GOT3 (cell line): ENCODE data around the gene FOXP1.

Experiments
- DNase-seq: peaks from one replicate; lab custom pipeline; 2025; ENCODE audit warnings: mixed read lengths; lab: John Stamatoyannopoulos, UW

FOXP1 gene

DNA sequence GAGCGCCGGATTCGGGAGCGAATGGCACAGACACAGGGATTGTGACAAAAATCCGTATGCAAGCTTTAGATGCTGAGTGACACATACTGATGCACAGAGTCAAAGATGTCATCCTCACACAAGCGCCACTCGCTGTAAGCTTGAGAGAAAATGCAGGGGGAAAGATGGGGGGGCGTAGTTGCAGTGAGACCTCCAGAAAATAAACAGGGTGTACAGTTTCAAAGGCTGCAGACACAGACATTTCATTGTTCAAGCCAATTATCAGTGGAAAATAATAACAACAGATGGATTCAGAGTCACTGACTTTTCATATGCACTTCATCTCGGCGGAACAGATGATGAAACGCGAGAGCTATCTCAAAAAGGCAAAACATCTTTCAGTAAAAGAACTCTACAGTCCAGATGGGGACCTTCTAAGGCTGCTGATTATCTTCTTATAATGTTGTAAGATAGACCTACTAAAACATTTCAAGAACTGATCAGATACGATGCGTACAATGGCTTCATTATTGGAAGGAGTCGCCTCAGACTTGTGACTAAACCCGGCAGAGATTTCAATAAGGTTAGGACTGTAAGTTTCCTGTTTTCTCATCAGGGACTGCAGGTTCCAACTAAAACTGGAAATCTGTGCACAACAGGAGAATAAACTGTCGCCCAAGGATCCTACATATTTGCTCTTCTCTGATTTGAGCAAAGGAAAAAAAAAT lies 275.4 kb downstream of the FOXP1 start:
- DNase-seq = no peak

DNA sequence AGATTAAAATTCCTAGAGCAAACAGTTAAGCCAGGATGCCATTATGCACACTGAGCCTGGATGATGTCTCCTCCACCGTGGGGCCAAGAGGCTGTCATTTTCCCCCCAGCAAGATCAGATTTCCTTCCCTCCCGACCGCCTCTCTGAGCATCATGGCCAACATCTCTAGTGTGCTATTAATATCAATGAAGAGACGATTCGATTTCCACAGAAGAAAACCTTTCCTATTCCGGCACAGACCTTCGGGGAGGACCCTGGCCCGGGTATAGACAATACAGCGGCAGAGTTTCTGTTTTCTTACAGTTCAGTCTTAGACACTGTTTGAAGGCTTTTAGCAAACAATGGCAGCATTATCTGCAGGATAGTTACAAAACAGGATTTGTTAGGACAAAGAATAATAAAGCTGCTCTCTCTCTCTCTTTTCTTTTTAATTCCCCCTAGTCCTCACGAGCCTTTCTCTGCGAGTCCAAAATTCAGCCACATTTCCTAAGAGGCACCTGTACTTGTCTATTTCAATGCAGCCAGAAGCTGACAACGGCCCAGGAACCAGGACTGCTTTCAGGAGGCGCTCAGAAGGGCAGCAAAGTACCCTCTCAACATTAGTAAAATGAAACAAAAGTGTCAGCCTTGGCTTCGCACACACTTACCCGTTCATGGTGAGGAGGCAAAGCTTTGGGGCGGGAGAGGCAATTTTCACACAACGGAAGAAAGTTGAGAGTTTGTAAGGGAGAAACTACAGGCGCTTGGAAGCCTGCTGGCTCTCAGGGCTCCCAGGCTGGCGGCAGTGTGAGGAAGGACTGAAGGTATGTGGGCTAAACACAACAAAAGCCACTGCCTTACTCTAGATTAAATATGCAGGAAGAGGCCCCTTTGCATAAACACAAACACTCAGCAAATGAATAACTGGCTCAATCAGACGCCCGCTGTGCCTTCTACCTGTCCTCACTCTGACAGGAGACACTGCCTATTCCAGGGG lies 278.0 kb downstream of the FOXP1 start:
- DNase-seq = no peak

DNA sequence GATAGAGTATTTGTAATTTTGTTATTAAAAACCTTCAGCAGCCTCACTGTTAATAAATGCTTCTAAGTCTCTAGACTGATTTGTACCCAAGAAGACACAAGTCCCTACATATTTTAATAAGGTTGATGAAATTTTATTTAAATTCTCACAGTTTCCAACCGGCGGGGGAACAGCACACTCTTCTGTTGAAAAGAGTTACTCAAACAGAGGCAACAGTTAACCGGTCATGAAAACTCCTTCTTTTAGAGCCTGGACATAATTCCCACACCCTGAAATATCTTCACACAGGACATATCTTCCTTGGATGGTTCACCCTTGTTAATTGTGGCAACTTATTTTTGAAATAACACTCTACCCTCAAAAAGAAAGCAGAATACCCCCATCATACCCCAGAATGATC lies 278.8 kb downstream of the FOXP1 start:
- DNase-seq = no peak

DNA sequence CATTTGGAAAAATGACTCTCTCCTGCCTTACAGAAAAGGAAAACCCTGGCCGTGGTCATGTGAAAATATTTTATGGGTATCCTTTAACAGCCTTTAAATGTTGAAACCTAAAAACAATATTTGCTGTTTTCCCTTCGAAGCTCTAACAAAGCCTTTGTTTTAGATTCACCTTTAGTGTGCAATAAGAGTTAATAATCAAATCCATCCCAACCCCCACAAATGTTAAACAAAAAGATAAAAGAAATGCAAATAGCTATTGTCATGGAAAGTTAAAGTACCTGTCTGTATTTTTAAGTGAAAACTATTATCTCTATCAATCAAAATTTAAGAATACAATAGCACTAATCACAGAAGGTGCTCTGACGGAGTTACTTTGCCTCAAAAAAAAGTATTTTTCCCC lies 279.3 kb downstream of the FOXP1 start:
- DNase-seq = no peak

DNA sequence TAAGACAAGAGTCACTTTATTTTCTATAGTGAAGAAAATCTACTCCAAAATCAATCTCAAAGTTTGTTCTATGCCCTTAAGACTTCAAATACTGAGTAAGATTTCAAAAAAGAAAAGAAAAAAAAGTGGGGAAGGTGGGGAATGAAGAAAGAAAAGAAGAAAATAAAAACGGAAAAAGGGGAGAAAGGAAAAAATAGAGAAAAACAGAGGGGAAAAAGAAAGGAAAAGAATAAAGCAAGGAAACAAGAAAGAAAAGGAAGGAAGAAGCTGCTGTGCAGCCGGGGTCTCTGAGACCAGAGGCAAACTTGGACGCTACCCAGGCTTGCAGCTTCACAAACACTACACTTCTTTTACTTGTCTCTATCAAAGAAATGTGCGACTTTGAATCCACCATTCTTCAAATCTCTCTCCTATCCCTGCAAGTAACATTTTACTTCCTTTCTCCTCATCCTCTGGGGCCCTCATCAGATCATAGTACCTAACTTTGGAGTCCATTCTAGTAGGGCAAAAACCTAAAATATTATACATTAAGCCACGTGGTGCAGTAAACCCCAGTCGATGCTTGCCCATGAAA lies 279.8 kb downstream of the FOXP1 start:
- DNase-seq = no peak

DNA sequence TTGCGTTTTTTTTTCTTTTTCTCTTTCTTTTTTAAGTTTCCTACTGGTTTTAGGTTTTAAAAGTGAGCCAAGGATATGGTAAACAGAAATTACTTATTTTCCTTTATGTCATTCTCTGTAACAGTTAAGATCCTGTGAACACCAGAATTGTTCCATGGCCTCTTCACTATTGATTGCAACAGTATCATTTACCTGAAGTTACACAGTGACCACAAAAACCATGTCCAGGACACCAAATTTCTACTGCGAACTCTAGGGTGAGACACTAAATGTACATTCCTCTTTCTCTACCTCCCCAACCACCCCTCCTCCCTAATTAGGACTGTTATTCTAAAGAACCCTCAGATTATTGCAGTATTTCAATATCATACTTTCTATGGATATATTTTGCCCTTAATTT lies 280.9 kb downstream of the FOXP1 start:
- DNase-seq = no peak

DNA sequence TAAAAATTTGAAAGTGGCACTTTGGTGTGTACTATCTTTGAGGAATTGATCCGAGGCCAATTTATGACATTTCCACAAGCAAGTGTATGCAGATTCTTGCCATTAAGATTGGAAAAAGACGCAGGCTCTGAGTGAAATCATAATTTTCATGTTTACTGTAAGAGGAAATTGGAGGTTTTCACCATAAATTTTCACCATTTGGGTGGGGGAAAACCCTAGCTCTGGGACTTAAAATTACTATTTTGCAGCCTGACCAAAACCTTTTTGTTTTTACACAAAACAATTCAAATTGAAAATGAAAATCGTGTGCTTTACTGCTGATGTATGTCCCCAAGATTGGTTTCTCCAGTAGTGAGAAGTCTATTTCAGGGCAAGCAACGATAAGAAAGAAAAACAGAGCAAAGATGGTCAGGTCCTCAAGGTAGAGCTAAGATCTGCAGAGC lies 282.6 kb downstream of the FOXP1 start:
- DNase-seq = no peak

DNA sequence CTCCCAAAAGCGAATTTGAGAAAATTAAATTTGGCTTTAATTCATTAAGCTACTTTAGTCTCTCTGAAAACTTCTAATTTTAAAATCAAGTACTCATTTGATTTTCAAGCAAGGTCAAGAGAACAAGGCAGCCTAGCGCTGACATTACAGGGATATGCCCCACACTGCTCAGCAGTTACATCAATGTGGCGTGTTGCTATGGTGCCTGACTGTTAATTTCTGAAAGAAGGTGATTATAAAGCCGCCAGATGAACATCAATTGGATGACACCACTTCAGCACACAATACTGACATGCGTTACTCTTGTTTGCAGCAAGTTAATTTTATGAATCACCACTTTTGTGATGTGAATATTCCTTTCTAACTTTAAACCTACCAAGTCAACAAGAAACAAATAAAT lies 284.4 kb downstream of the FOXP1 start:
- no peak for DNase-seq

DNA sequence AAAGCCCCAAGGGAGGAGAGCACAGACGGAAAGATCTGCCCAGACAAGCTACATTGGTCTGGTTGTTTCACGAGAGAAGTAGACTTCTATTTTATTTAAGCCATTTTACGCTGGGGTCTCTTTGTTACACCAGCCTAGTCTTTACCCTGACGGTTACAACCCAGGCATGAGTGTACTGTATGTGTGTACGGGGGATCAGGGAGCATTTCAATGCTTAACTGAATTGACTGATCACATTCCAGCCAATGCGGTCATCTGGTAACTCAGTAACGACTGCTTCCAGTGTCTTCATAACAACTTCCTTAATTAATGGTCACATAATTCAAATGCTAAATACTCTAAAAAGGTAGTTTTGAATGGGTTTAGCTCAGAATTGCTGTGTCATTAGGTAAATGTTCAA lies 288.6 kb downstream of the FOXP1 start:
- DNase-seq = no peak

DNA sequence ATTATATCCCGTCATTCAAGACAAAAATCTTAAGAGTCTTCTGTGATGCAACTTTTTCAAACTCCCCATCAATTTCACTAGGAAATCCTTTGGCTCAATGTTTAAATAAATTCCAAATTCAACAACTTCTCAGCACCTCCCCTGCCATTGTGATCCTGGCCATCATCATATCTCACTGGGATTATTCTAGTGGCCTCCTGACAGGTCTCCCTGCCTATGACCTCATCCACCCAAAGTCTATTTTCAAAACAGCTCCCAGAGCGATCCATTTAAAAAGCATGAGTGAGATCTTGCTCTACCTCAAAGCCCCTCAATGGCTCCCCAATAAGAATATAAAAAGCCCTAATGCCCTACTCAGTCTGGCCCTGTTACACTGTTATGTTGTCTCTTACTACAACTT lies 293.2 kb downstream of the FOXP1 start:
- DNase-seq = no peak

DNA sequence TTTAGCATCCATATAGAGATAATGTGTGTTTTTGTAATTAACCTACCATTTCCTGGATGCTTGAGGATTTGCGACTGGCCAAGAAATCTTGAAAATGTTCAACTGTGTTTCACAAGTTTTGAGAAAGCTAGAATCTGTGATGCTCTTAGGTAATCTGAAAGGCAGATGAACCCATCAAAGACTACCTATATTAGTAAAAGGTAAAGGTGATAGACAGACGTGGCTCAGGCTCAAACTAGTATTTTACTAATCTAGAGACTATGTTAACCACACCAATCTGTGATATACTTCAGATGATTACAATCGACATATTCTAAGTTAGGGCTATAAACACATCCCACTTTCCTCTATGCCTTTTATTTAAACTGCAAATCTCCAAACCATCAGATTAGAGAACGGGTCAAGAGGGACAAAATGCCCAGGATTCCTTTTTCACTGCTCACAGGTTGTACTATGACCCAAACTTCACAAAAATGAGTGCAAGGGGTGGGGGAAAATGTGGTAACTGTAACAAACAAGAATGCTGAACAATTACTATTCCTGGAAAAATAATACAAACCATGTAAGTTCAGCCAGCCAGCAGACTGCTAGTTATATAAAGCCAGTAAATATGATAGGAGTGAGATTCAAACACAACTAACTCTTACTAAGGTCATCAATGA lies 295.1 kb downstream of the FOXP1 start:
- DNase-seq = no peak

DNA sequence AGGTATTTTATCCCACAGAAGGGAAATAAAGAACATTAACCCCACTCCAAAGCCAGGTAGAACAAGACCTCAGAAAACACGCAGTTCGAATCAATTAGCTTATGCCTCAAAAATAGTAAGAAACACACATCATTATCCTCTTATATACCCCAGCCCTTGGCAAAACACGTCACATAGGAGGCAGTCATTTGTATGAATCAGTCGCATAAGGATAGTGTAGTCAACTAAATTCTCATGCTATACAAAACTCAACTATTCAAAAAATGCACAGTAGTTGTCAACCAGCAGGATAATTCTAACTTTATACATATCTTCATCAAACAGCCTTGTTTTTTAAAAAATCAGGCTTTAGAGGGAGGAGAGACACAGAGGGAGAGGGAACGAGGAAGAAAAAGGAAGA lies 298.4 kb downstream of the FOXP1 start:
- no peak for DNase-seq

DNA sequence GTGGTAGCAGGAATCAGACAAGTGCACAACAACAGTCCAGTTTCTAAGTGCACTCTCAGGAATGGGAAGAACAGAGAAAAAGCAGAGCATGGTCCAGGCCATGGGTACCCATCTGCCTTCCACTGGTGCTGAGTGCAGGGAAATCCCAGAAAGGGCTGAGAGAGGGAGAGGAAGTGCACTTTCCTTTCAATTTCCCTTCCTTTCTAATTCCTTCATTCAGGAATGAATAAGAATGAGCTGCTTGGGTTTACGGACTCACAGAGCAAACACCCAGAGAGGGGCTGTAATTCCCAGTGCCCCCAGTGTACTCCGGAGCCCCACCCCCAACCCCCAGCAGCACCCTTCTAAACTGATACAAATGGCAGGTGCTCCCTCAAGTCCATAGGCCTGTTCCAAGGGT lies 300.6 kb downstream of the FOXP1 start:
- no peak for DNase-seq

DNA sequence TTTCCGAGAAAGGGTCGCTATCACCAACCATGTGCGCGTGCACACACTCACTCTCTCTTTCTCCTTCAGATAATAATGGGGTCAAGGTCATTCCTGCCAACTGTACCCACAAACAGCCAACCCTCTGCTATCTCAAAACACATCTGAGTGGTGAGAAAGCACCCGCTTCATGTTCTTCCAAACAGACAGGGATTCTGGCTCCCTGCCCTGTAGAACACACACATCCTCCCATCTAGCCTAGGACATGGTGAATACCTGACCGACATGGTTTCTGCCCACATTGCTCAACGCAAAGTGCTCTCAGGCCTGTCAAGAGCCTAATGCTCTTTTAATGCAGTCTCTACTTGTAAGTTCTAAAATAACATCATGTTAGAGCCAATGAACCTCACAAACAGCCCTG lies 302.2 kb downstream of the FOXP1 start:
- no peak for DNase-seq

DNA sequence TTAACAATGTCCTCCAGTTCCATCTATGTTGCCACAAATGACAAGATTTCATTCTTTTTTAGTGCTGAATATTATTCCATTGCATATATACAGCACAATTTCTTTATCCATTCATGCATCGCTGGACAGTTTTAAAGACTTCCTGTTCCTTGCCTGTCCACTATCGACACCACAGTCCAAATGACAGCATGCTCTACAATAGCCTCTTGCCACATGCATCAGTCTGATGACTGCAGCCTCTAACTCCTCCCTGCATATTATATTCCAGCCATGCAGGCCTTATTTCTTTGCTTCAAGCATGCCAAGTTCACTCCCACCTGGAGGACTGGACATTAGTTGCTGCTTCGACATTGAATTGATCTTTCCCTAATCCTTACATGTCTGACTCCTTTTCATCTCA lies 306.2 kb downstream of the FOXP1 start:
- no peak for DNase-seq

DNA sequence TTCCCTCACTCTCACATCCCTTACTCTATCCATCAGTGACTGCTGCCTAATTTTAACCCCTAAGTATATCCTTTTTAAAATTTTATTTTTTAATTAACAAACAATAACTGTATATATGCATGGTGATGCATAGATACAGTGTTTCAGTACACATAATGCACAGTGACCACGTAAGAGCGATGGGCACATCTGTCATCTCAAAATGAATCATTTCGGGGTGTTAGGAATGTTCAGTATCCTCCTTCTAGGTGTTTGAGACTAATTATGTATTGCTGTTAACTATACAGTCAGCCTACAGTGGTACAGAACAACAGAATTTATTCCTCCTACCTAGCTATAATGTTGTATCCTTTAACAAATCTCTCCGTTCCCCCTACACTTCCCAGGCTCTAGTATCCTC lies 307.0 kb downstream of the FOXP1 start:
- no peak for DNase-seq

DNA sequence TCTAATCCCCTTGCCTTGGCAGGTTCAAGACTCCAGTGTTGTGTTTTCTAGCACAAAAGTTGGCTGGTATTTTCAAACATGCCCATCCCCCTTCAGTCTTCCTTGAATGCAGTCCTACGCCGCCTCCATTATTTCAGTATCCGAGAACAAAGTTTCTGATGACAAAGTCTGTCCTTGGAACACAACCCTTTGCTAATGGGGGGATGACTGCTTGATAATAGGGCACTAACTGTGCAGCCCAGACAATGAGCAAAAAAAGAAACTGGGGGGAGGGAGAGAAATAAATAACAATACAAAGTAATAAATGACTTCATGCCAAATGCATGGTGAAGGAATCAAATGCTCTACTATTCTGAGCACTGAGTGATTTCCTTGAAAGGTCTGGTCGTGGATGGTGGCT lies 310.1 kb downstream of the FOXP1 start:
- no peak for DNase-seq

DNA sequence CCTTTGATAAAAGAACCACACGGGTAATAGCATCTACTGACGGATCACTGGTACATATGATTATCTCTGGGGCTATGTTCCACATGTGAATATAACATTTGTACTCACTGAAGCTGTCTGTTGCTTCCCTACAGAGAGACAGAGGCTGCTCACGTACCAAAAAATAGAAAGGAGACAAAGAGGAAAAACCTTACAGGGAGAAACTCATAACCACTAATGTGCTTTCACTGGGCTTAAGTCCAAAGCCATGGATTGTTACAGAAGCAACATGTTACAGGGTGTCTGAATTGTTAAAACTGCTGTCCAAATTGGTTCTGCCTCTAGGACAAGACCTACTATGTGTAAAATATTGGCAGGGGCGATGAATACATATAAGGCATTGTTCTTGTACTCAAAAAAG lies 311.9 kb downstream of the FOXP1 start:
- DNase-seq = no peak

DNA sequence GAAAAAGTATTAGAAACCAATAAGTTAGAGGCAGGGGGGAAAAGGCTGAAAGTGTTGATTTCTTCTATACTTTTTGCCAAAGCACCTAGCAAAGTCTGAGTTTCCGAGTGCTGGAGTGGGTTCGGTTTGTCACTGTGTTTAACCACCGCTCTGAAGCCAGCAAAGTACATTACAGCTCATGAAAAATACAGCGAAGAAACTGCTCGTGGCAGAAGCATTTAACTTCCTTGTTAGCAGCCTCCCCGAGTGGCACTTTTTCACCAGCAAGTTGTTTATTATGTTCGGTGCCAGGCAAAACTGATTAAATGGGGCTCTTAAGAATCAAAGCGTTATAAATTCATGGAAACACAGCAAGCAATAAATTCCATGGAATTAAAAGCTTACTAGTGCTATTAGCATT lies 313.6 kb downstream of the FOXP1 start:
- DNase-seq = no peak

DNA sequence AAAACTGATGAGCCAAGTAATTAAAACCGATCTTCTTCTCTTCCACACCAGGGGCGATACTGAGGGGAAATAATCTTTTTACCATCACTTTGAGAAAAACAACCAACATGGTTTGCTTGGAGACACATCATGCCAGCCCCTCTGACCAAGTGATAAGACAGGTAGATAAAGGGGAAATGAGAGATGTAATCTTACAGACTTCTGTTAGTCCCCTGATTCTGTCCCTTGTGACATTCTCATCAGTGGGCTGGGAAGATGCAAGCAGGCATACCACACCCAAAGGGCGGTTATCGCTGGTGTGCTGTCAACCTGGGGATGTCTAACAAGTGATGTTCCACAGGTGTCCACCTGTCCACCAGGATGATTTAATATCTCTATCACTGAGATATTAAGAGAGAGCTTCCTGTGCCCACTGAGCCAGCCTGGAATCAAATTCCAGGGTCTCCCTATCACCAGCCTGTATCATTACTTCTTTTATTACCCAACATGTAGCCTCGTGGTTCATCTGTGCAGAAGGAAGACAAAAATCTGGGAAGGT lies 315.0 kb downstream of the FOXP1 start:
- DNase-seq = no peak

DNA sequence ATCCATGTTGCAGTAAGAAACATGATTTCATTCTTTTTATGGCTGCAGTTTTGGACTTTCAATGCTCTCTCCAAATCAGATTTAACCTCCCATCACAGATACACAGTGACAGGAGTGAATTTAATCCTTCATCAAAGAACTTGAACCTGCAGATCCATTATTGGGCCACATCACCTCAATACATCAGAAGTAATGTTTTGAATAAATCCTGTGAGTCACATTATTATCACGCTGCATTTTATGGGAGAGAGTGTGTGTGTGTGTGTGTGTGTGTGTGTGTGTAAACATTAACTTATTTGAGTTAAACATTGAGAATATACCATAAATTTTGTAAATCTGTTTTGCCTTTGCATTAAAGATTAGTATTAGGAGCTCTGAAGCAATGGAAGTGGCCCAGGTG lies 316.7 kb downstream of the FOXP1 start:
- DNase-seq = no peak

DNA sequence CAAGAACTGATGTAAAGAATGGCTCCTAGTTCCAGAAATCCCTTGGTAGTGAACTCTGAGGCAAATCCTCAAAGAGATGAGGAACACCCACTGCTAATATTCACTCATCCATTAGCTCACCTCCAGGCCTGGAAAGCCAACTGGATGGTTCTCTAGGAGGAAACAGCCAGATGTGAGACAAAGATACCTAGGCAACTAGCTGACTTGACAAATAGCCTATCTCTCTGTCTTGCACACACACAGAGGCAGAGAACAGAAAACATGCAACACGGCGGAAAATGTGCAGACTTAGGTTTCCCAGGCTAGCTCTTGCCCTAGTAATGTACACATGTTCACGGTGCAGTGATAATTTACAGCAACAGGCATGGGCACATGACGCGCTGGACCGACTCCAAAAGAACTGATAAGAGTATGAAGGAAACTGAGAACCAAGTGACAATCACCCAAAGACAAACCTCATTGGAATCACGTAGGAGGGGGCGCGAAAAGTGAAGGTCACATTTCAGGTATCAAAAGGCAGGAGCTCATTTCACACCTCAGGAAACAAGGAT lies 318.1 kb downstream of the FOXP1 start:
- DNase-seq = no peak
